ENCODE measurements around the gene DMRTC1.
"Not testable (repeated sequence)": the region's sequence is repeated elsewhere in the genome, so short reads cannot be mapped to it uniquely, and the experiment has no call there.

- TF ChIP-seq, protein P1, sequence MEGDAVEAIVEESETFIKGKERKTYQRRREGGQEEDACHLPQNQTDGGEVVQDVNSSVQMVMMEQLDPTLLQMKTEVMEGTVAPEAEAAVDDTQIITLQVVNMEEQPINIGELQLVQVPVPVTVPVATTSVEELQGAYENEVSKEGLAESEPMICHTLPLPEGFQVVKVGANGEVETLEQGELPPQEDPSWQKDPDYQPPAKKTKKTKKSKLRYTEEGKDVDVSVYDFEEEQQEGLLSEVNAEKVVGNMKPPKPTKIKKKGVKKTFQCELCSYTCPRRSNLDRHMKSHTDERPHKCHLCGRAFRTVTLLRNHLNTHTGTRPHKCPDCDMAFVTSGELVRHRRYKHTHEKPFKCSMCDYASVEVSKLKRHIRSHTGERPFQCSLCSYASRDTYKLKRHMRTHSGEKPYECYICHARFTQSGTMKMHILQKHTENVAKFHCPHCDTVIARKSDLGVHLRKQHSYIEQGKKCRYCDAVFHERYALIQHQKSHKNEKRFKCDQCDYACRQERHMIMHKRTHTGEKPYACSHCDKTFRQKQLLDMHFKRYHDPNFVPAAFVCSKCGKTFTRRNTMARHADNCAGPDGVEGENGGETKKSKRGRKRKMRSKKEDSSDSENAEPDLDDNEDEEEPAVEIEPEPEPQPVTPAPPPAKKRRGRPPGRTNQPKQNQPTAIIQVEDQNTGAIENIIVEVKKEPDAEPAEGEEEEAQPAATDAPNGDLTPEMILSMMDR (IDR thresholded peaks at IDR 0.05) = not testable (repeated sequence)
- not testable (repeated sequence) for TF ChIP-seq POLR2A, EP300, POLR2AphosphoS5 (IDR thresholded peaks at IDR 0.05)
These were observed 112.9 kb downstream of the DMRTC1 start for GRCh38 chrX:72830701-72831100.
